Smooth muscle cell of trachea (primary cell): ENCODE measurements around the gene RASGEF1C. TPM values are rescaled to one million over a fixed set of nuclear protein-coding genes. Genes with fewer than 3 reads are reported as not detected.

Source experiments
- total RNA-seq: library from RNA; depleted of rRNA; stranded (reverse); fragments of >200 nt; gene quantifications from 2 replicates; pipeline ENCODE4 v1.2.1, GENCODE V29; 2014

The RASGEF1C gene
- total RNA-seq: not detected in 2 replicates

DNA sequence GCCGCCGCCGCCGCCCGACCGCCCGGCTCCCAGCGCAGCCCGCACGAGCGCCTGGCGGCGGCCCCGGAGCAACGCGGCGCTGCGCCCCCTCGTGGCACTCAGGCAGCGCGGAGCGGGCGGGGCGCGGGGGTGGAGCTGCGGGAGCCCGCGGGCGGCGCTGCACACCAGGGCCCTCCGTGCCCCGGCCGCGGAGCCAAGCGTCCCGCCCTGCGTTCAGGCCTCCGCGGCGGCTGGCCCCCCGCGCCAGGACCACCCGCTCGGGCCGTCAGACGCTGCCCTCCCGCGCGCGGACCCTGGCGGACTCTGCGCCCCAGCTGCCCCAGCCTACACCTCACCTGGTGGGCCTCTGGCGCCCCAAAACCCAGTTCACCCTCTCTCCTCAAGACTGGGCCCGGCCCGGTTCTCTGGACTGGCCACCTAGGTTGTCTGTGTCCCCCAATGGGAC lies at the start of gene RASGEF1C:
Gene RASGEF1C (minus strand): TSS at position 75 of the 445 bp plus-strand sequence. CDS start 71,159 bp downstream, outside the sequence.

DNA sequence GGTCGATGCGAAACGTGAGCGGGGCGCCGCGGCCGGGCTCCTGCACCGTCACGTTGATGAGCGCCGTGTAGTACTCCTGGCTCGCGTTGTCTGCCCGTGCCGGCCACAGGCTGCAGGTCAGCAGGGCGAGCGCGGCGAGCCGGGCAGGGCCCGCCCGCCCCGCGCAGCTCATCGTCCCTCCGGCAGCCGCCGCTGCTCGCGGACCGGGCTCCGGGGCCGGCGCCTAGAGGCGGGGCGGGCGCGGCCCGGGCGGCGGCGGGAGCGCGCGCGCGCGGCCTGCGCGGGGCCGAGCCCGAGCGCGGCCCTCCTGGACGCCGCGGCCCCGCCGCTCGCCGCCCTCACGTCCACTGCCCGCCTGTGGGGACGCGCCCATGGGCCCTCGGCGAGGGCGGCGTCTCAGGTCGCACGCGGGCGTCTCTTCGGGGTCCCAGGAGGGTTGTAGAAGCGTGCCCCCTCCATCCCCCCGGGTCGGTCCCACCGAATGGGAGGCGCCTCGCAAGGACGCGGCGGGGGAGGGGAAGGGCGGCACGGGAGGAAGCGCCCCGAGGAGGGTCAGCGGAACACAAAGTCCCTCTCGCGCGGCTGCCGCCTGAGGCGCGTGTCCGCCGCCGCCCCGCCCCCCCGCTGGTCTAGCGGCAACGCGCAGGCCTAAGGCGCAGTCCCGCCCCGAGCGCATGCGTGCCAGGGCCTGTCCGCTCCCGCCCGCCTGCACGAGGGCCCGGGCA lies 137.3 kb downstream of the RASGEF1C start, which contains the start of gene RNF130:
Gene RNF130 (minus strand): TSS at position 229 of the 725 bp plus-strand sequence. CDS start 57 bp downstream, at position 172.

Other genes with a start within 250 kb of the RASGEF1C start
- gene RNF130, start 137.5 kb downstream of the RASGEF1C start, total RNA-seq: 21.5 and 57.2 TPM in 2 replicates
- gene MAPK9, start 82.9 kb upstream of the RASGEF1C start, total RNA-seq: 26.0 and 27.2 TPM in 2 replicates
- 44.7 and 67.6 TPM in 2 replicates for gene GFPT2, start 144.1 kb upstream of the RASGEF1C start, total RNA-seq